GM15510 (cell line): ENCODE measurements around the gene LIPH.

ENCODE experiments used
- POLR2A ChIP-seq: IDR thresholded peaks from 3 replicates; pipeline ENCODE4 v1.6.1; 2011; ENCODE audit warnings: borderline replicate concordance; ENCODE audit not compliant: insufficient read length; ENCODE audit errors: extremely low read depth

The LIPH gene

DNA sequence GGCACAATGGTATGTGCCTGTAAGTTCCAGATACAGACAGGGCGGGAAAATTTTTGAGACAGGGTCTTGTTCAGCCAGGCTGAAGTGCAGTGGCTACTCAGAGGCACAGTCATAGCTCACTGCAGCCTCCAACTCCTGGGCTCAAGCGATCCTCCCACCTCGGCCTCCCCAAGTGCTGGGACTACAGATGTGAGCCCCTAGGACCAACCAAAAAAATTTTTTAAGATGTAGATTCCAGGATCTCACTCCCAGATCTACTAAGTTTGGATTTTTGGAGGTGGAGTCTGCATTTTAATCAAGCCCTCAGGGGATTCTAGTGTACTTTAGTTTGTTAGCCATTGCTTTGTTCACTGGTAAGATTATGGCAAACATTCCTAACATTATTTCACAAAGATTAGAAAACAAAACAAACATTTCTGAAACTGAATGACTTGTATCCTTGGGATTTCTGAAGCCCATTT lies 2.7 kb downstream of the LIPH start:
- TF ChIP-seq POLR2A: no peak

DNA sequence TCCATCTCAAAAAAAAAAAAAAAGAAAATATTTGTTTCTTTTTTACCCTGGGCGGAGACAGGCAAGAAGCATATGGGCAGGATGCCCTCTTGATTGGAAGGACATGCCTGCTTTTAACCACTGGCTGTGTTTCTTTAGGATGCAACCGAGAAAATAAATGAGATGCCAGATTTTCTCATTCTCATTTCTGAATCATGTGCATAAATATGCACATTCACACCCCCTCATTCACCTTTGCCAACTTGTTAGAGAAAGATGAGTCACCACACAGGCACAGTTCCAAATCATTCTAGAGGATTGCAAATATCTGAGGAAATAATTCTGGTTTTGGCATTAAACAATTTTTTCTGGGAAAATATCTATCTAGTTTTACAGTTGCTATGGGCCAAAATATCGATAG lies 3.3 kb downstream of the LIPH start:
- TF ChIP-seq POLR2A: no peak

- TF ChIP-seq POLR2A: no peak
Measured at GRCh38 chr3:185540695-185541094, 11.7 kb downstream of the LIPH start.

GRCh38 chr3:185539934-185540333 lies 12.5 kb downstream of the LIPH start:
- no peak for TF ChIP-seq POLR2A

DNA sequence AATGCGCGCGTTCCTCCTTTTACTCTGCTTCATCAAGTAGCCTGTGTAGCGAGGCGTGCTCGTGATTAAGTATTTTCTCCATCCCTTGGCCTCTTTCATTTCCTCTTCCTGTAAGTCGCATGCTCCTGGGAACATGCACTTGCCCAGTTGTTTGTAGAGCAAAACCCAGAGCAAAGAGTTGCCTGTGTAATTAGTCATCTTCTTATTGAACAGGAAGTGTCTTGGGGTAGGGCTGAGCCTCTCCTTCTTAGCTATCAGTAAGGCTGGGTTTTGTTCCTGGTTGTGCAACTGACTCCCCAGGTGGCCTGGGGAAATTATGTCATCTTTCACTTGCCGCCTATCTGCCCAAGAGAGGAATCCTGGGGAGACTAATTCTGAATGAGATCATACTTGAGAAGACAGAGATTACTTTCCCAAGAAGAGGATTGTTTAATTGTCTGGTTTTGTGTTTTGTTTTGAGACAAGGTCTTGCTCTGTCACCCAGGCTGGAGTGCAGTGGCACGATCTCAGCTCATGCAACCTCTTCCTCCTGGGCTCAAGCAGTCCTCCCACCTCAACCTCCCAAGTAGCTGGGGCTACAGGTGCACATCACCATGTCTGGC lies 14.9 kb downstream of the LIPH start:
- no peak for TF ChIP-seq POLR2A

DNA sequence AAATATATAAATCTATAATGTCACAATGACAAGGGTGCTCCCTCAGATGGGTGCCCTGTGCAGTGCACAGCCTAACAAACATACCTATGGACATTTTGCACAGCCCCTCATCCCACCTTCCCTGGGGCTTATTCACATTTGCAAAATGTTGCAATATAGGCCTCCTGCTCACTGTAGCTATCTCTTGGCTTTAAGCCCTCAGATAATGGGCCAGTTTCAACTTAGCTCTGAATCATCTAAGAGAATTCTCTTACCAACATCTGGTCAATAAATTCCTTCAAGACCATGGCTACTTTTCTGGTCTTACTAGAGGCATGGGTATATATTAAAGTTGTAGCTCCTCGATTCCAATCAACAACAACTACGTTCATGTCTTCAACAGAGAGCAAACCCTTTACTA lies 17.9 kb downstream of the LIPH start:
- no peak for TF ChIP-seq POLR2A

DNA sequence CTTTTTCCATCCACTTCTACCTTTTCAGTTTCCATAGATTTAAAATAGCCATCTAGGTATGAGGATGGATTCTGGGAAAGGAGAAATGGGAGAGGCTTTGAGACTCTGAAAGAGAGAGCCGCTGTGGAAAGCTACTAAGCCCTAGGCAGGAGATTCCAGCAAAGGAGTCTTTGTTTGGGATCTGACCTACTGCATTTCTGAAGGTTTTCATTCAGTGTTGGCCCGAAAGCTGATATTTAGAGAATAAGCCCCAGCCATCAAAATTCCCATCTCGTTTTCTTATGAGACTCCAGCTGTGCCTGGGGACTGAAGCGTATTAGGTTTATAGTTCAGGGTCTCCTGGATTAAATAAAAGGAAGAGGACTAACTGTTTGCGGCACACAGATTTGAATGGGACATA lies 19.5 kb downstream of the LIPH start:
- no peak for TF ChIP-seq POLR2A

DNA sequence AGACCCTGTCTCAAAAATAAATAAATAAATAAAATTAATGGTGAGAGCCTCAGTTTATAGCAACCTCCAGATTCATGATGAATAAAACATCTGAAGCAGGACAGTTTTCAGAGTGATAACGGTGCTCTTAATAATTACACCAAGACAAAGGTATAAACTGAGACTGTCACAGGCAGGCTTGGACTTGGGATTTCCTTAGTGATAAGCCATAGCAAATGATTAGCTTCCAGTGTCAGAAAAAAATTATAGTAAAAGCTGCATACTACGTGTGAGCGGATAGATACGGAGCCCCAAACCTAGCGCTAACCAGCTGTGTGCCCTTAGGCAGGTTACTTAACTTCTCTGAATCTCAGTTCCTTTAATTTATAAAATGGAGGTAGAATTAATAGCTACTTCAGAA lies 21.5 kb downstream of the LIPH start:
- no peak for TF ChIP-seq POLR2A

DNA sequence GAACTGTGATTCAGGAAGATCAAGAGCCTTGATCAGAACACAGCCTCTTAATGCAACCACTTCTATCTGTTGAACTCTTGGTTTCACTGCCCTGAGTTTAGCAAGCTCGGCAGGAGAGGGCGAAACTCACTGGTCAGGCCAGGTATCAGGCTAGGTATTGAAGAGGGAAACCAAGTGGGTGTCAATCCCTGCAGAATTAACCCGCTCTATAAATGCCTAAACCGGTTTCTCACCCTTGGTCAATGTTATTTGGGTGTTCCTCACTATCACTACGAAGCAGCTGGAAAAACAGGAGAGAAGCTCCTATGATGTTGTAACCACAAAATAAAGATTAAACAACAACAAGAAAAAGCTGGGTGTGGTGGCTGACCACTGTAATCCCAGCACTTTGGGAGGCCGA lies 23.9 kb downstream of the LIPH start:
- TF ChIP-seq POLR2A: no peak

DNA sequence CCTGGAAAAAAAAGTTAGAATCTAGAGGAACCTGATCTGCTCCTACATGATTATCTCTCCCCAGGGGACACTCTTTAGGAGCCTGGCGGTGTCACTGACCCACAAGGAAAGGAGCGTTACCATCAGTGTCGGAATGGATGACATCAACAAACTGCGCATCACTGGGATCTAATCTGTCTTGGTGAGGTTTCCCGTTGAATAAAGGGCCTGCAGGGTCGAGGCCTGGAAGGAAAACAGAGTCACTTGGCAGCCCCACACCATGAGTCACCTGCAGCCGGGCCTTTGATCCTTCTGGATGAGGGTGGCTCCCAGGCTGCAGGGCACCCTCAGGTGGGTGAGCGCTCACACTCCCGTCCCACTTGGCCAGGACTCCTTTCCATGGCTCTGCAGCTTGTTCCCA lies 25.0 kb downstream of the LIPH start:
- no peak for TF ChIP-seq POLR2A

GRCh38 chr3:185526349-185526951 lies 25.9 kb downstream of the LIPH start:
- TF ChIP-seq POLR2A: no peak

GRCh38 chr3:185521349-185522138 lies 30.8 kb downstream of the LIPH start:
- TF ChIP-seq POLR2A: no peak

DNA sequence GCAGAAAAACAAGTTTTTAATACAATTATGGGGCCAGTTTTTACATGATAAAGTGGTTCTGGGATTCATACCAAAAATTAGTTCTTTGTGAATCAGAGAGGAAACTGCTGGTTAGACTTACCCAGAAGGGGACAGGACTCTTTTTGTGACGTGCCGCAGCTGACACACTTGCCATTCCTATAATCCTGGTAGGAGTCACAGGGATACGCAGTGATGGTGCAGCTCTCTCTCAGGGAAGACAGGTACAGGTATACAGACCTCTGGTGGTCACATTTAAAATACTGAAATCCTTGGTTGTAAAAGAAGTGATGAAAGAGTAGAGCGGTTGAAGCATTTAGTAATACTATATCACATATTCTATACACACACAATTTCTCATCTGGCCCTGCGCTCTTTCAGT lies 33.4 kb downstream of the LIPH start:
- TF ChIP-seq POLR2A: no peak

- no peak for TF ChIP-seq POLR2A
Measured at GRCh38 chr3:185517387-185518130, 34.8 kb downstream of the LIPH start.

DNA sequence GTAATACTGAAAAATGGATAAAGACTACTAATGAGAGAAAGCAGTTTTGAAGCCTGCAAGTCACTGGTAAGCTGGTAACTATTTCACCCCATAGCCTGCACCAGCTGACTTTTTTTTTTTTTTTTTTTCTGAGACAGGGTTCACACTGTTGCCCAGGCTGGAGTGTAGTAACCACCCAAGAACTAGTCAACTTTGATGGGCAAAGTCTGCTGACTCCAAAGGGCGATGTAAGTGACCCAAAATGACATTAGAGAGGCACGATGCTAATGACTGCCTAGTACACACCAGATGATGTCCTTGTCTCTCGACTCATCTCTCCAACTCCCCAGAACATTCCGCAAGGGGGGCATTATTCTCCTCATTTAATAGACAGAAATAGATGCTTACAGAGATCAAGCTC lies 40.7 kb downstream of the LIPH start:
- TF ChIP-seq POLR2A: no peak
